Measurements from ENCODE around the gene CCDC7.
"Not testable (repeated sequence)": the region's sequence is repeated elsewhere in the genome, so short reads cannot be mapped to it uniquely, and the experiment has no call there.

The CCDC7 gene

GRCh38 chr10:32562695-32563094 is 116.8 kb downstream of the CCDC7 start:
- not testable (repeated sequence) for DNase-seq (ENCODE audit: low spot score)

- DNase-seq (ENCODE audit: low spot score) = no peak
These were observed 131.5 kb downstream of the CCDC7 start for GRCh38 chr10:32577448-32577847.

GRCh38 chr10:32582946-32583345 is 137.0 kb downstream of the CCDC7 start:
- no peak for DNase-seq (ENCODE audit: low spot score)

- not testable (repeated sequence) for DNase-seq (ENCODE audit: low spot score)
These were observed 152.1 kb downstream of the CCDC7 start for GRCh38 chr10:32598022-32598421.

- no peak for DNase-seq (ENCODE audit: low spot score)
These were observed 154.4 kb downstream of the CCDC7 start for GRCh38 chr10:32600317-32600716.

GRCh38 chr10:32601562-32601961 is 155.6 kb downstream of the CCDC7 start:
- not testable (repeated sequence) for DNase-seq (ENCODE audit: low spot score)

- DNase-seq (ENCODE audit: low spot score) = no peak
These were observed 159.8 kb downstream of the CCDC7 start for GRCh38 chr10:32605787-32606186.

GRCh38 chr10:32610543-32610942 is 164.6 kb downstream of the CCDC7 start:
- not testable (repeated sequence) for DNase-seq (ENCODE audit: low spot score)

- no peak for DNase-seq (ENCODE audit: low spot score)
These were observed 170.5 kb downstream of the CCDC7 start for GRCh38 chr10:32616438-32616837.

- no peak for DNase-seq (ENCODE audit: low spot score)
These were observed 172.5 kb downstream of the CCDC7 start for GRCh38 chr10:32618482-32618881.

- no peak for DNase-seq (ENCODE audit: low spot score)
These were observed 176.0 kb downstream of the CCDC7 start for GRCh38 chr10:32621969-32622368.

- no peak for DNase-seq (ENCODE audit: low spot score)
These were observed 176.5 kb downstream of the CCDC7 start for GRCh38 chr10:32622409-32622808.

- DNase-seq (ENCODE audit: low spot score) = no peak
These were observed 181.2 kb downstream of the CCDC7 start for GRCh38 chr10:32627183-32627582.

GRCh38 chr10:32629910-32630309 is 184.0 kb downstream of the CCDC7 start:
- no peak for DNase-seq (ENCODE audit: low spot score)

- no peak for DNase-seq (ENCODE audit: low spot score)
These were observed 200.6 kb downstream of the CCDC7 start for GRCh38 chr10:32646535-32646934.

GRCh38 chr10:32650246-32650655 is 204.3 kb downstream of the CCDC7 start:
- no peak for DNase-seq (ENCODE audit: low spot score)

GRCh38 chr10:32657430-32657829 is 211.5 kb downstream of the CCDC7 start:
- not testable (repeated sequence) for DNase-seq (ENCODE audit: low spot score)

- no peak for DNase-seq (ENCODE audit: low spot score)
These were observed 215.4 kb downstream of the CCDC7 start for GRCh38 chr10:32661346-32661745.

- DNase-seq (ENCODE audit: low spot score) = no peak
These were observed 235.0 kb downstream of the CCDC7 start for GRCh38 chr10:32680803-32681557.

- DNase-seq (ENCODE audit: low spot score) = no peak
These were observed 238.4 kb downstream of the CCDC7 start for GRCh38 chr10:32684291-32684690.

GRCh38 chr10:32687116-32687515 is 241.2 kb downstream of the CCDC7 start:
- no peak for DNase-seq (ENCODE audit: low spot score)

GRCh38 chr10:32687546-32687945 is 241.6 kb downstream of the CCDC7 start:
- no peak for DNase-seq (ENCODE audit: low spot score)

GRCh38 chr10:32692174-32692573 is 246.2 kb downstream of the CCDC7 start:
- no peak for DNase-seq (ENCODE audit: low spot score)

- no peak for DNase-seq (ENCODE audit: low spot score)
These were observed 247.6 kb downstream of the CCDC7 start for GRCh38 chr10:32693441-32693979.

Data from HuH-7.5 (cell line).